GM08714 (cell line): ENCODE results near the gene MNX1.

ENCODE experiments used
- H3K4me3 ChIP-seq: fragments of 200-500 bp; sonication (Bioruptor generic); 2 replicates; pipeline ENCODE4 v1.5.1; 2014; ENCODE audit warnings: mild to moderate bottlenecking, low read length, inconsistent platforms
- ZNF274 ChIP-seq: IDR thresholded peaks from 2 replicates; pipeline ENCODE4 v1.6.1; 2012; ENCODE audit warnings: mild to moderate bottlenecking, low read depth, low read length

The MNX1 gene

DNA sequence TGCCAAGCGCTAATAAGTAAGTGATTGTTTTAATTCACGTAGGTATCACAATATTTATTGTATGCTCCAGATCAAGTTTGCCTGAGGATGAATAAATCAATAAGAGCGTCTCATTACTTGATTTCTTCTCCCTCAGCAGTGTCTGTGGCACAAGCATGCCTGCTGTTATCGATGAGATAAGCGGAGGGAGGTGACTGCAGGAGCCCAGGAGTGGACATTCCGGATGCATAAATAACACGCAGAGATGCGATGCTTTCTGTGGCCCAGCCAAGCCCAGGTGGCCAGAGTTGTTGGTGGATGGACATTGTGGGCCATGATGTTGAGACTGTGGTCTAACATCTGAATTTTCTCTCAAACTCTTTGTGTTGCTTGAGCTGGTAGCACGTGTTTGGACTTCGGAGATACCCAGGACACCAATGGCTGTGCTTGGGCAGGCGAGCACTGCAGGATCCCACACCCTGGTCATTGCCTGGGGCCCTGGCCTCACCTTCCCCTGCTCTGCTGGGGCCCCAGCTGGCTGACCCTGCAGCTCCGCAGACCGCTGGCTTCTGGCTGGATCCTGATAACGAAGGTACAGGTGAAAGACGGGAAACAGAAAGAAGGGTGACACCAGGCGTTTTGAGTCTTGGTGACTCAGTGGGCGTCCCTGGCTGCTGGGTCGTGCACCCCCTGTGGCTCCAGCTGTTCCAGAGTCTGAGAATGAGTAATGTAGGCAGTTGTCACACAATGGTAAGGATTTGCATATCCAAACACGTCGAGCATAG lies 31.2 kb upstream of the MNX1 start:
- no peak for TF ChIP-seq ZNF274
- no peak overlapping the region for H3K4me3 ChIP-seq

GRCh38 chr7:157041004-157041403 lies 30.5 kb upstream of the MNX1 start:
- TF ChIP-seq ZNF274, result no peak
- no peak overlapping the region for H3K4me3 ChIP-seq

GRCh38 chr7:157037635-157038034 lies 27.2 kb upstream of the MNX1 start:
- no peak for TF ChIP-seq ZNF274
- no peak overlapping the region for H3K4me3 ChIP-seq

DNA sequence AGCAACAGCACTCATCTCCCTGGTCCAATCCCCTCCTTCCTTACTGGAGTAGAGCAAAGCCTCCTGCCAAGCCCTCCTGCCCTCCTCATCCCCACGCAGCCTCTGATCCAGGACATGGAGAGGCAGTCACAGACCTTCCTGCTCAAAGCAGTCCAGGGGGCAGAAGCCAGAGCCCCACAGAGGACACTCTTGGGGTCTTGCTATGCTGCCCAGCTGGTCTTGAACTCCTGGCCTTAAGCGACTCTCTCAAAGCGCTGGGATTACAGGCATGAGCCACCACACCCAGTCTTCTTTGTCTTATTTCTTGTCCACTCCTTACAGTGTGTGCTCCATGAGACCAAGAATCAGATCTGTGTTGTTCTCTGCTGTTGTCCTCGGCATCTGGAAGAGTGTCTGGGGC lies 26.6 kb upstream of the MNX1 start:
- no peak overlapping the region for H3K4me3 ChIP-seq
- no peak for TF ChIP-seq ZNF274

DNA sequence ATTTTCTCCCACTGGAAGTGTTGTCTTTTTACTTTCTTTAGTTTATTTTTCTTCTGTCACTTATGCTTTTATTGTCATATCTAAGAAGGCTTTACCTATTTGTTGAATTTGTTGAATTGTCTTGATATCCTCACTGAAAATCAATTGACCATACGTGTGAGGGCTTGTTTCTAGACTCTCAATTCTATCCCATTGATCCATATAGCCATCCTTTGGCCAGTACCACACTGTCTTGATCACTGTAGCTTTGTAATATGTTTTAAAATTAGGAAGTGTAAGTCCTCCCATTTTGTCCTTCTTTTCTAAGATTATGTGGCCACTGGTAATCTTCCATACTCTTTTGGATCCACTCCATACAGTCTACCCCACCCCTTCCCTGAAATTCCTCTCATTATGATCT lies 25.5 kb upstream of the MNX1 start:
- no peak for TF ChIP-seq ZNF274
- H3K4me3 ChIP-seq, result no peak overlapping the region

GRCh38 chr7:157035302-157035701 lies 24.8 kb upstream of the MNX1 start:
- TF ChIP-seq ZNF274, result no peak
- H3K4me3 ChIP-seq, result no peak overlapping the region

- no peak for TF ChIP-seq ZNF274
- H3K4me3 ChIP-seq, result no peak overlapping the region
Observed at GRCh38 chr7:157033483-157034473, 23.3 kb upstream of the MNX1 start.

GRCh38 chr7:157032644-157033482 lies 22.4 kb upstream of the MNX1 start:
- H3K4me3 ChIP-seq, result no peak overlapping the region
- no peak for TF ChIP-seq ZNF274

DNA sequence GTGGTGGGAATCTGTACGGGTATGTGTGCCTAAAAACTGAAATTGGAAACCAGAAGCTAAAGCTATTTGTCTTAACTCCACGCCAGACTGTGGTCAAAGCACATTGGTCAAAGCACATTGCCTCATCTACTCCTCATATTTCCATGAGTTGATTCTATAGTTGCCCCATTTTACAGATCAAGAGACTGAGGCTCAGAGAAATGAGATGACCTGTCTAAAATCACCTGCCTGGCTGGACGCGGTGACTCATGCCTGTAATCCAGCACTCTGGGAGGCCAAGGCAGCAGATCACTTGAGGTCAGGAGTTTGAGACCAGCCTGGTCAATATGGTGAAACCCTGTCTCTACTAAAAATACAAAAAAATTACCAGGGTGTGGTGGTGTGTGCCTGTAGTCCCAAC lies 21.7 kb upstream of the MNX1 start:
- no peak overlapping the region for H3K4me3 ChIP-seq
- no peak for TF ChIP-seq ZNF274

DNA sequence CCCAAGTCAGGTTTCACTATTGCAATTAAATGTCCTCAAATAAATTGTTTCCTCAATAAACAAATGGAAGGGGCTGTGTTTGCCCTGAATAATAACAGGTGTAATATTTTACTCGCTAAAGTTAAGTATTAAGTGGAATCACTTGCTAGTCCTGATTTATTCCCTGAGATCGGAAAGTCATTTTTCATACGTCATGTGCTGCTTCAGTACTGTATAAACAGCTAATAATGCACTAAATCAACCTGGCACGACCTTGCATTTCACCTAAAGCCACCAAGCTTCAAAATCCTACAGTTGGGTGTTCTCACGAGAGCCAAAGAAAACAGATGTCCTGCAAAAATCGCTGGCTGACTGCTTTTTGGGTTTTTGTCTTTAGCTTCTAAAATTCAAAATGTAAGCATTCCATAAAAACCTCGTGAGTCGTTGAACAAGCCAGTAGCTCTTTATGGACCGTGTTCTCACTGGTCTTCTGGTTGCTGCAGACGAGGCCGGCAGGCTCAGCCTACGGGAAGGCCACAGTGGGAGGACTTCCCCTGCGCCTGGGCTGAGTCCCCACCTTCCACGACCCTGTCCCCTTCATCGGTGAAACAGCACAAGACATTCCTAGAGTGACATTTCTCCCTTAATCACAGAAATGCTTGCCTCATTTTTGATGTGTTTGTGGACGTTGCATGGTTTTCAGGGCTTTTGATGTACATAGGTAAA lies 17.9 kb upstream of the MNX1 start:
- no peak overlapping the region for H3K4me3 ChIP-seq
- no peak for TF ChIP-seq ZNF274

- no peak overlapping the region for H3K4me3 ChIP-seq
- TF ChIP-seq ZNF274, result no peak
Observed at GRCh38 chr7:157027568-157028198, 17.2 kb upstream of the MNX1 start.

- TF ChIP-seq ZNF274, result no peak
Observed at GRCh38 chr7:157024716-157025115, 14.3 kb upstream of the MNX1 start.

GRCh38 chr7:157023589-157023905 lies 13.1 kb upstream of the MNX1 start:
- H3K4me3 ChIP-seq, result no peak overlapping the region
- TF ChIP-seq ZNF274, result no peak

More at GRCh38 chr7:157024716-157025115, 14.3 kb upstream of the MNX1 start:
- H3K4me3 ChIP-seq, result no peak overlapping the region
